Non-pigmented ciliary epithelial cell (primary cell): ENCODE data around the gene HUS1.

ENCODE experiments used
- DNase-seq: peaks from one replicate; pipeline ENCODE4 v3.0.0-alpha.2; 2010; ENCODE audit warnings: low read depth

The HUS1 gene

DNA sequence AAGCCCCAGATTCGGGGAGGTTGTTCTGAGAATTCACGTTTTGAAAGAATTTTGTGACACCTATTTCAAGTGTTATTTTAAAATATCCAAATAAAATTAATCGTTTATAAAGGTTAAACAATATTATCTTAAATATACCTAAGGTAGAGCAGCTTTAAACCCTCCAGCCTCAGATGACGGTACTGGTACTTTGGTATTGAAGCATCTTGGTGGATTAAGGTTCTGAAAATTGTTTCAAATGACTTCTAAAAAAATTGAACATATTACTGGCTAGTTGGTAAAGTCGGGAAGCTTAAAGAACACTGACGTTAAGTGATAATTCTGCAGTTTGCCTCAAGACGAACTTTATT lies 392 bp upstream of the HUS1 start:
- DNase-seq: no peak

DNA sequence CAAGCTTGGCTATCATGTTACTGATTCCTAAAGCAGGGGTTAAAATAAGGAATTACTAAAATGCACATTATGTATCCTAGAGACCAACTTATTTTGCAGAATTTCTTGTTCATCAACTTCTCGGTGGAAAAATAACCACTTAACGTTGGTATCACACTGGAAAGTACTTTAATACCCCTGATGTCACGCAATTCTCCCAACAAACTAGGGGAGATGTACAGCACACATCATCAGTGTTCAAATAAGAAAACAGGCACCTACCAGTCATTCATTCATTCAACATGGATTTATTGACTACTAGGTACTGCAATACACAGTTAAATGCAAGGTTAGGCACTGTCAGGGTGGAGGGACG lies 648 bp downstream of the HUS1 start:
- no peak for DNase-seq

DNA sequence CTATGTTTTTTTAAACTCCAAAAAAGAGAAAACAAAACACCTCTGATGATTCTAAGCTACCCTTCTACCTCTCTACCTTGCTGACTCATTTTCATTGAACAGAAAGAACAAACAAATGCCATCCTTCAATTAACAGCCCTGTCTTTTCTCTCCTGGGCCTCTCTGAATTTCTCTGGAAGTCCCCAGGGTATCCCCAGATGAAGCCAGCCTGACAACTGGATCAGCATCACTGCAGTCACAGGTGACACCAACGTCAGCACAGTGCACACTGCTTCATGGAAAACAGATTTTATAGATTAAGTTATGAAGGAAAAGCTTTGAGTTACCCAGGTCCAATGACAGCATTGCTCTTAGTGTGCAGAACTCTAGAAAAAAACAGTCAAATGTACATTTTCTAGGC lies 5.7 kb downstream of the HUS1 start:
- DNase-seq: no peak

DNA sequence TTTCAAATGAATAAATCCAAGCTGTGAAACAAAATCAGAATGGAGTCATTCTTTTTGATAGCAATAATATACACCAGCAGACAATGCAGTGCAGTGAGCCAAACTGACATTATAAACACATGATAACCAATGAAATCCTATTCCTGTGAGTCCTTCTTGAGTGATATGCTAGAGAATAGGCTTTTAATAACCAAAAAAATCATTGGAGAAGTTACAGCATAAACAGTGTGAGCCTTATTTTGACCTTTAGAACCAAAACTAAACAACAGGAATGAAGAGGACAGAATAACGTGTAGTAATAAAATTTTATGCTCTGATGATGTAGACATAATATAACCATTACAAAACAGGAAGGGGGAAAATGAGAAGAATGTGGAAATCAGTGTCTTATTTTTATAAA lies 8.7 kb downstream of the HUS1 start:
- no peak for DNase-seq

DNA sequence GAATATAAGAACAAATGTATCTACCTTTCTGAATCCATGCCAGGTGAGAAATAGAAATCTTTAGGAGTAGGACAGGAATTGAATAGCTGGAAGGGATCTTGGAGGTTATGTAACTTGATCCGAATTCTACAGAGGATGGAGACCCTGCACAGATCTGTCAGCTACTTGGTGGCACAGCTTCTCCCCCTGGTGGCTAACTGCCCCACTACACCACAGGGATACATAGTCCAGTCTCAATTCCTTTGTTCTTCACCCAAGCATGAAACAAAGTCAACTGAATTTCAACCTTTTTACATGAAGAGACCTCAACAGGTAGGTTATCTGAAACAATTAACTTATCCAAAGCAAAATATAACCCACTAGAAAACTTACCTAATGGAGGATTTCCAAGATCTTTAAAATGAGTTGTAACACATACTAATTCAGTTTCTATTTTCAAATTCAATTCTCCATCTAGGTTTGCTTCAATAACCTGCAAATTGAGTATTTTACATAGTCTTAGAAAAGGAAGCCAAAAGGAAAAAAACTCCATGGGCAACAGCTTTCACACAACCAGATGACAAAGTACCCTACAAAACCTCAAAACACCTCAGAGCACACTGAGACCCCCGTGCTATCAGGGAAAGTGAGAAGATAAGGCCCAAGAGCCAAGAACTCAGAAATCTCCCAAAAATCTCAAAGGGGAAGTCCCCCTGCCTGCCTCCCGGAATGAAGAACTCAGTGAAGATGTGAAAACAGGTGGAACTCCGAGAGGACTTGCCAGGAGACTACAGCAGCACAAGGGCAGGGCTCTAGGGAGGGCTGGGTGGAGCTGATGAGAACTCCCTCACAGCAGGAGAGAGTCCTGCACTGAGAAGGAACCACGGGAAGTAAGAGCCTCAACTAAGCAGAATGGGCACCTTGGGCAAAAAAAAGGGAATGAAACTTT lies 10.3 kb downstream of the HUS1 start:
- peak; percentile 42 for DNase-seq

DNA sequence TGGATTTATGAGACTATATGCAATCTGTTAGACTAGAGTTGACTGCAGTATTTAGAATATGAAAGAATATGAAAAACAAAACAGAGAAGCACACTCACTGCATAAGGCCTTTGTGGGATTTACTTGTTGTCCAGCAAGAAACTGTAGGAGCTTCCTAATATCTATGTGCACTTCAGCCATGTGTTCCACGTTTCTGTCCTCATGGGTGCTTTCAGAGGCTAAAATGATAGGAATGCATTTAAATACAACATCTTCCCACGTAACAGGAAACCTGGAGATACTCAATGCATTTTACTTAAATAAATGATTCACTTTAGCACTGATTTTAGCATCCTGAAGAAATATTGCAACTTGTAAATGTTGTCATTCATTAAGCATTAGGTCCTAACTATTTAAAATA lies 11.7 kb downstream of the HUS1 start:
- no peak for DNase-seq

DNA sequence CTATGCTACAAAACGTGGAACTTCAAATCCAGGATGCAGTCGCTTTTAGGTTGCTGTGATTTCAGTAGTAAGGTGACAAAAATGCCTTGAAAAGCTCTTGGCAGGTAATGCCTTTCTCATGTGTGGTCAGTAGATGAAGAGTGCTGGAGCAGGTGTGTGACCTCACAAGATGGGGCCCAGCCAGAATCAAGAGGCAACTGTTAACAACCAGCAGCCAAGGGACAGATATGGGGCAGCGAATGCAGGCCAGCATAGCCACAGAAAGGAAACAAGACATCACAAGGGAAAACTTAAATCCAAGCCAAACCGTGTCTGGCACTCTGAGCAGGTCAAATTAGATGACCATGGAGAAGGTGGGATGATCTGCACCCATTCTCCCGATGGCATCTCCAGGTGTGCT lies 12.3 kb downstream of the HUS1 start:
- no peak for DNase-seq

DNA sequence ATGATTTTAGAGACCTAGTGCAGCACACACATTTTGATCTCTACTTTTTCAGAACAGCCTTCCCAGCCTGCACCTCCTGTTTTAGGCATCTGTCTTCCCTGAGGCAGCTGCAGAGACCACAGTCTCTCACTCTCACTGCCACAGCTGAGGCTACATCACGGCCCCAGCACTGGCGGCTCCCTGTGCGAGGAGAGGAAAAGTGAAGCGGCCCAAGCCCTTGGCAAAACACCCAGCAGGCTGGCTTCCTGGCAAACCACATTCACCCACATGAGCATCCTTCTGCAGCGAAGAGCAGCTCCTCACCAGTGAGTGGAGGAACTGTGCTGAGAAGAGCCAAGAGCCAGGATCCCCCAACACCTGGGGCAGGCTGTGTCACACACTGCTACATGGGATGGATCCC lies 14.0 kb downstream of the HUS1 start:
- DNase-seq: no peak

DNA sequence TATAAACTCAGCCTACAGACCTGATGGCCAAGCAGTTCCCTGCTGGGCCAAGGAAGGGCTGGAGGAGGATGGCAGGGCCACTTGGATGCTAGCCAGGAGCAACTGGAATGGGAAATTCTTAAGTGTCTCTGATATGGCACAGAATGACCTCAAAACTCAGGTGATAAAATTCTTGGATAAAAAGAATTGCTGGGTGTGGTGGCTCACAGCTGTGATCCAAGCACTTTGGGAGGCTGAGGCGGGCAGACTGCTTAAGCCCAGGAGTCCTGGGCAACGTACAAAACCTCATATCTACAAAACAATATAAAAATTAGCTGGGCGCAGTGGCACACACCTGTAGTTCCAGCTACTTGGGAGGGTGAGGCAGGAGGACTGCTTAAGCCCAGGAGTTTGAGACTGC lies 17.2 kb downstream of the HUS1 start:
- DNase-seq: no peak

DNA sequence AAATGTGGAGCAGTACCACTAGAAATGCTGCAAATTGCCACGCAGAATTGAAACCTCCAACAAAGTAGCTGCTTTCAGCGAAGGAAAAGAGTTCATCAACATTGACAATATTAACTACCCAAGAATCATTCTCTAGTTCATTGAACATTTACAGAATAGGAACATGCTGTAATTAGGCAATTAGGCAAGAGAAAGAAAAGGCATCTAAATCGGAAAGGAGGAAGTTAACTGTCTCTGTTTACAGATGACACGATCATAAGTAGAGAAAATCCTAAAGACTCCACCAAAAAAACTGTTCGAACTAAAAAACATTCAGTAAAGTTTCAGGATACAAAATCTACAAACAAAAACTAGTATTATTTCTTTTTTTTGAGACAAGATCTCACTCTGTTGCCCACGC lies 22.3 kb downstream of the HUS1 start:
- DNase-seq: no peak

DNA sequence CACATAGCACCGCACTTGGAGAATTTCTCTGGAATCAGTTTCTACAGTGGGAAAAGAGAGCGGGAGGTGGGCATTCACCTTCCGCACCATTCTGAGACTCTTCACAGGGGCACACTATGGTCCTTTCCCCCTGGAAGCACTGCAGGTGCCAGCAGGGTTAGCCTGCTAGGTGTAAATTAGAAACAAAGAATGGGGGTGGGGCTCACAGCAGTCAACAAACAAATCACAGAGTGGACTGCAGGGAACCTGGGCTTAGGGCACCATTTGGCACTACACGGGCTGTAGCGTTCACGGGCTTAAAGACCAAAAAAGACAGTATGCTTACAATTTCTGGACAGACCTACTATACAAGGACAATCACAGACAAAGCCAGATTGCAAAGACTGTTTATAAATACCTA lies 23.2 kb downstream of the HUS1 start:
- DNase-seq: no peak

DNA sequence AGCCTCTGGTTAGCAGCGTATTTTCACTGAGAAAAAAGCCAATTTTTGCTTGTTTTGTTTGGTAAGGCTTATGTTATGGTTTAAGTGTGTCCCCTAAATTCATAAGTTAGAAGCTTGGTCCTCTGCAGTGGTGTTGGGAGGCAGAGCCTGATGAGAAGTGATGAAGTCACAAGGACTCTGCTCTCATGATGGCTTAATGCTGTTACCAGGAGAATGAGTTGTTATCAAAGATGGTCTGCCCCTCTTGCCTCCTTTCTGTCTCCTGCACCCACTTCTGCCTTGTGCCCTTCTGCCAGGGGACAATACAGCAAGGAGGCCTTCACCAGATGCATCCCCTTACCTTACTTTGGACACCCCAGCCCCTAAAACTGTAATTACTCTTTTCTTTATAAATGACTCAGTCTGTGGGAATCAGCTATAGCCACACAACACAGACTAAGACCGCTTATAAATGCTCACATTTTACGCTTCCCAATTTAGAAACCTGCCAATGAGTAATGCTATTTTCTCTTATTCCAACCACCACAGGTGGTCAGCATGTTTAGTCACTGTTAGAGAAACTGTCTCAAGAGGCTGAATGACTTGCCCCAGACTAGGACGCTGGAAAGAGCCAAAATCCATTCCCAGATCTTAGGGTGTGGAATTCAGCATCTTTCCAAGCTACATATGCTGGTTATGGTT lies 25.0 kb downstream of the HUS1 start:
- peak; percentile 41 for DNase-seq

DNA sequence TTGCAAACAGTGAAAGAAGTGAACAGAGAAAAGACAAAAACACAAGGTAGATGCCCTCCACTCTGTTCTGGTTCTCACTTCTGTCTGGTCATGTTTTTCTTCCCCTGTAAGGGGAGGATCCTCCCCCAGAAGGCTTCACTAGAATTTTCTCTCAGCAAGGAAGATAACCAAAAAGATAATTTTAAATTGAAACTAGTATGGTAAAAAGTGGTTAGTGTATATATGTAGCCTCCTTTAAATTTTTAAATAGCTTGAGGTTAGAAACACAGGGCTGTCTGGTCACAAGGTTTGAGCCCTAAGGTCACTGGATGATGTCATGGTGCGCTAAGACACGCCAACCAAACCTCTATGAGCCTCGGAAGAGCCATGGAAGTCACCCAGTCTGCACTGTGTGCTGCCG lies 25.6 kb downstream of the HUS1 start:
- DNase-seq: no peak

DNA sequence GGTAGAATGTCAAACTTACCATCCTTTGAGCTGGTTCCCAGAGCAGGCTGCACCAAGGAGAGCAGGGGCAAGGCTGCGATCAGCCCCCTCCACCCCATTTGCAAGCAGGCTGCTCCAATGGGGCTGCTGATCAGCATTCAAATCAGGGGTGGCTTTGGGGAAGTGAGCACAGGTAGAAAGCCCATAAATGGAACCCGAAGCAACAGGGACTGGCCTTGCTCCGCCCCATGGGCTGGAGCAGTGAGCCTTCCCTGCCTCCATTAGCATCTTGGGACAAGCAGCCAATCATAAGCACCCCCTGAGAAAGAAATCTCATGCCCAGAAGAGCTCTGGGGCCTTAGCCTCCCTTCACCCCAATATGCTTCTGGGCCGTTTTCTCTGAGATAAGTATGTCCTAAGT lies 27.2 kb downstream of the HUS1 start:
- DNase-seq: no peak

DNA sequence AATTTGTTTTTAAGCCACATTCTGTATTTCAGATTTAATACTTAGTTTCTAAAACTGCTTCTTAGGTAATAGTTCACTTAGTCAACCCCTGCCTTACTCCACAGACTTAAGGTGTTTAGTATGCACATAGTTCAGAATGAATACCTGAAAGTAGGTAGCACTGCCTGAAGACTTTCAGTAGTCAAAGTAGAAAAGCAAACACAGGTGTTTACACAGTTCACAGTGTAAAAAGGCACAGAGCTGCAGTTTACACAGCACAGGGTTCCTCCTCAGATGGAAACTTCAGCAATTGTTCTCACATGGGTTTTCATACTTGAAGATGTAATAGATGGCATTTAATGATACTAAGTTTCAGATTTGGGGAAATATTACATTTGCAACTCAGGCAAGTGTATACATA lies 28.0 kb downstream of the HUS1 start:
- DNase-seq: no peak

DNA sequence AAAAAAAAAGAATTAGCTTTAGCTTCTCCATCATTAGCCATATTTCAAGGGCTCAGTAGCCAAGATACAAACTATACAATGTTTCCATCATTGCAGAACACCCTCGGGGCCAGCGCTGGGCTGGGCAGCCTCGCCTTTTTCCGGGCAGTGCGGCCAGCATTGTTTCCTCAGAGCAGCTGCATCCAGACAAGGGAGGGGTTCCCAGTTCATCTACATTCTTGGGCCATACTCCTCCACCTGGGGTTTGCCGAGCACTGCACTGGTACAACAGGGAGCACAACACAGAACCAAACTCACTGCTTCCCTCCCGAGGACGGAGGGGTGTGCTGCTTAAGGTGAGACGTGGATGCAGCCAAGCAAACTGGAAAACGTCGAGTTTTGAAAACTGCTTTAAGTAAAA lies 28.7 kb downstream of the HUS1 start:
- DNase-seq: no peak

DNA sequence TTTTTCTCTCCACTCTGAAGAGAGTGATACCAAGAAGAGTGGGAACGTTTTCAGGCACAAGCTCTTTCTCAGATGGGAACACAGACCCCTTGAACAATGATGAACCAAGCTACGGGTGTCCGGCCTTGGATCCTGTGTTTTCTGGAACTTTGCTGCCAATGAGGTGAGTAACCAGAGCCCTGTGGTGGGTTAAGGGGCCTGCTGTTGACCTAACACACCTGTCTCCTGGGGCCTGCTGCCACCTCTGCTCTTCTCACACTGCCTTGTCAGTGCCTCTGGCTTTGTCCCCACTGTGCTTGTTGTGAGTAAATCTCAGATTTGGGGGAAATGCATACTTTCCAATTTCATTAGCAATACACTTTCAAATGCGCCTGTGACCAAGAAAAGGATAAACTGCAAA lies 29.7 kb downstream of the HUS1 start:
- DNase-seq: no peak

DNA sequence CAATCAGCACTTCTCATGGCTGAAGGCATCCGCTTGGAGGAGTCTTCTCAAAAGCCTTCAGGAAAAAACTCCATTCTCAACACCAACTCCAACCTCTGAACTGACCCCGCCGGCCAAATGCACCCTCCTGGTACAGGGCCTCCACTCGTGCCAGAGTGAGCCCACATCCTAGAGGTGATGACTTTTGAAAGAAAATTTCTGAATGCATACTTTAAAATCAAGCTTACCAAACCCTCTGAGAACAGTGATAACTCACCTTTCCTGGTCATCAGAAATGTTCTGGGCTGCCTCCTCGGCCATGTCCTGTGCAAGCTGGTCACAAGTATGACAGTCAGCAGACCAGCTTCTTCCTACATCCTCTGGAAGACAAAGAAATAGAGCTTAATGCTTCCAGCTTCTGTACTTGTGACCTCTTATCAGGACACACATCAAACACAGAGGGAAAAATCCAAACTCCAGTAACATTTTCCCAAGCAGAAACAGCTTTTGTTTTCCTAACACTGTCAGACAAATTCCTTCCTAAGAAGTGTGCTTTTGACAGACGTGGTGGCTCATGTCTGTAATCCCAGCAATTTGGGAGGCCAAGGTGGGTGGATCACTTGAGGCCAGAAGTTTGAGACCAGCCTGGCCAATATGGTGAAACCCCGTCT lies 31.1 kb downstream of the HUS1 start, which contains the start of gene PKD1L1:
Gene PKD1L1 (minus strand): TSS at position 326 of the 650 bp plus-strand sequence. CDS start 26 bp downstream, at position 300.
- no peak for DNase-seq

DNA sequence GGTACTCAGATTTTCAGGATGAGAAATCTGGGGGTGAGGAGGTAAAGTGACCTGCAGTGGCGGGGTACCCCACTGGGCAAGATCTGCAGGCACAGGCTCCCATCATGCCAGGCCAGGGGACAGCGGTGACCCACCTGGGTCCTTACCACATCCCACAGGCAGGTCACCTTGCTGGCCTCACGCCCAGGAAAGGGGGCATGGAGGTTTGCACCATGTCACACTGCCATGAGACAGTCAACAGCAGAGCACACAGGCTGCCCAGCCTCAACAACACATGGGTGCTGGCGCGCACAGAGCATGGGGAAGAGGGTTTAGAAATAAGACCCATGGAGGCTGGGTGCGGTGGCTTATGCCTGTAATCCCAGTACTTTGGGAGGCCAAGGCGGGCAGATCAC lies 32.1 kb downstream of the HUS1 start:
- no peak for DNase-seq

DNA sequence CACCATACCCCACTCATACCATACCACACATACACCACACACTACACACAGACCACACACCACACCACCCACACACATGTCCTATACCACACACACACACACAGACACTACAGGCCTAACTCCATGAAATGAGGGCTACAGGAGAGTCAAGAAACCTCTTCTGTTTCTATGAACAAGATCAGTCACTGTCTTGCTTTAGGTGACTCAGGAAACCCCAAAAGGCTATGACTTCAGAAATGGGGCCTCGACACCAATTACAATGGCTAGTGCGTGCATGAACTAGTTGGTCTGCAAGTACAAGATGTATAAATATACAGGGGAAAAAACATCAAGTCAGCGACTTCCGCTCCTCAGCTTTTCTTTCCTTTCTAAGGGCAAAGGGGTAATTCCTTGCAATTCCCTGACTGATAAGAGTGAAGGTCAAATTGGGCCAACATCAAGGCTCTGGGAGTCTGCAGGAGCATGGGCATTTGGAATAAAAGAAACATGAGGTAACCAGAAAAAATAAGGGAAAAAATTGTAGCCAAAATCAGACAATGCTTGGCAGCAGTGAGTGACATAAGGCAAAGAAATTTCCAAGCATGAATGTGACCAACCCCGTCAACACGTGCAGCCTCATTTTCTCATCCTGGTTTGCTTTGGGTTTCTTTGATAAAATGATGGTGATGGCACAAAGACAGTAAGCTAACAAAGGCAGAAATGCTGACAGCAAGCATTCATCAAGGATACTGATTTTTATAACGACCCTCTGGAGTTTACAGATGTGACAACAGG lies 32.6 kb downstream of the HUS1 start:
- DNase-seq: no peak

DNA sequence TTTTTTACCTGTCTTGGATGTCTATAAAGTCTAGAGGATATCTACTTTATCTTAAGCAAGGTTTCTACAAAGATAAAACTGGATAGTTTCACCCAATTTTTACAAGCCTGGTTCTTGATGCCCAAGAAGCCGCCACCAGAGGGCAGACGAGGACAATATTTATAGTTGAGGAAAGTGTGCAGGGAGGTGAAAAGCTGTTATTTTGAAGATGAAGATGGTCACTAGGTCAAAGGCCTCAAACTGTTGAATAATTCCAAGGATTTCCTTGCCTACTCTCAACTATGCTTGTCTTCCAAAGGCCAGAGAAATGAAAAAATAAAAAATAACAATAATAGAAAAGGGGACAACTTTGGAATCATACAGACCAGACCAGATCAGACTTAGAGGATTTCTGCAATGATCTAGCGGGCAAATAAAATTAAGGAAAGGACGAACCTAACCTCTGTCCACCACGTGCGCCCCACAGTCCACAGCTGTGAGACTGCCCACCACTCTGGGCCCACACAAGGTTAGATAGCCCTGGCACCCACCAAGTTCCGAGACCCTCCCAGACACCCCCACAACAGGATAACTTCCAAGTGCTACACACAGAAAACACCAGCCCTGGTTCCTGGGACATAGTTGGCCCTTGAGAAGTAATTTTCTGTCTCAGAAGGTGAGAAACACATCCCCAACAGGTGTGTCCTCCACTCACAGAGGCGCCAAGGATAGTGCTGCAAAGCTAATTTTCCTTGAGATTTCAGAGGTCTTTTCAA lies 34.0 kb downstream of the HUS1 start:
- no peak for DNase-seq
